GM18520 (cell line): ENCODE results near the gene DCLRE1C.
"Not testable (repeated sequence)": the region's sequence is repeated elsewhere in the genome, so short reads cannot be mapped to it uniquely, and the experiment has no call there.

ENCODE experiments used
- ATAC-seq: cut with Tn5 transposase; IDR thresholded peaks from one replicate; pipeline ENCODE4 v1.9.1; 2021; ENCODE audit not compliant: unreplicated experiment

Gene DCLRE1C

GRCh38 chr10:14891151-14891550 is 62.7 kb downstream of the DCLRE1C start:
- ATAC-seq, result no peak

GRCh38 chr10:14889318-14889717 is 64.6 kb downstream of the DCLRE1C start:
- ATAC-seq, result no peak

DNA sequence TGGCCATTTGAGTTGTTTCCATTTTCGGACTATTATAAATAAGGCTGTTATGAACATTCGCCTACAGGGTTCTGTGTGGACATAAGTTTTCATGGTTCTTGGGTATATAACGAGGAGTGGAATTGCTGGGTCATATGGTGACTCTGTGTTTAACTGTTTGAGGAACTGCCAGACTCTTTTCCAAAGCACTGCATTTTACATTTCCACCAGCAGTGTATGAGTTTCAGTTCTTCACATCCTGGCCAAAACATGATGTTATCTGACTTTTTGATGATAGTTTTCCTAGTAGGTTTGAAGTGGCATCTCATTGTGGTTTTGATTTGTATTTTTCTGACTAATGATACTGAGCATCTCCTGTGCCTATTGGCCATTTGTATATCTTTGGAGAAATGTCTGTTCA is 69.8 kb downstream of the DCLRE1C start:
- no peak for ATAC-seq

DNA sequence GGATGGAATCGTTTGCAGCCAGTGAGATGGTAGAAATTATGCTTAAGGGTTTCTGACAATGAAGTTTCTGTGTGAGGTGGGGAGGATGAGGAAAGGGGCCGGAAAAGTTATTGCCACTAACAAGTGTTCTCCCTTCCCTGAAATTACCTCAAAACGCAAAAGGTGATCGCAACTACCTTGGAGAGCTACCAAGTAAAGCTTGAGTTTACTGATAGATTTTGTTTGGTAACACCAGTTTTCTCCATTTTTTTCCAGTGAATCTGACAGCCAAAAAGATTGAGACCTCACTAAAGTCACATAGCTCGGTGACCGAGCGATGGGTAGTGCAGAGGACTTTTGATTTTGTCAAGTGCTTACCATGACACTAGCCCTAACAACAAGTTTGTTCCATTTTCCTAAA is 73.7 kb downstream of the DCLRE1C start:
- no peak for ATAC-seq

GRCh38 chr10:14879928-14880193 is 74.0 kb downstream of the DCLRE1C start:
- no peak for ATAC-seq

DNA sequence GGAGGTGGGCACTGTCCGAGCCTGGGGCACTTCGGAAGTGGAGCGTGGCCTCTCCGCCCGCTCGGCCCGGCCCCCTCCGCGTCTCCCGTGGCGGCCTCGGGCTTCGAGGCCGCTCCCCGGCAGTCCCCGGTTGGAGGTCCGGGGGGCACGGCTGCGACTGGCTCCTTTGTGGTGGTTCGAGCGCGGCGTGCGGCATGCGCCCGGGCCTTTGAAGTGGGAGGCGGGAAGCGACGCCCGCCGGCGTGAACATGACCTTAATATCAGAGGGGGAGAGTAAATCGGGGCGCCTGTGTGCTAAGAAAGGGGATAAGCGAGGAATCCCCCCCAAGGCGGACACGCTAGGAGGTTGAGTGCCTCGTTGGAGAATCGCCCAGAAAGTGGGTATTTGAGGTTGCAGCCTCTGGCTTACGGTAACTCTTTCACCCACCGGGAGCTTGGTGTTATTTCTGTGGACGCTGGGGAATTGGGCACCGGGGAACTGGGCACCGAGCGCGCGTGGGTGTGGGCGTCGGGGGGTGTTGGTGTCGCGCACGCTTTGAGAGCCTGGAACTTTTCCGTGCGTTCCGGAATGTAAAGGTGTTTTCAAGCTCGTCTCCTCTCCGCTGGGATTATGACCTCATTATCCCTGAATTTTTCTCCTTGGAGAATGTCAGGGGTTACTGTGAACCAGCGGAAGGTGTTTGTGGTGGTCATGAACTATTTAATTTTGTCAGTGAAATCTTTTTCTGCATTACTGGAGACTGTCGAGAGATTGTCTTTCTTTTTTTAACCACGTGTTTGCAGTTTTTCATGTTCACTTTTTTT is 74.6 kb downstream of the DCLRE1C start:
- no peak for ATAC-seq

DNA sequence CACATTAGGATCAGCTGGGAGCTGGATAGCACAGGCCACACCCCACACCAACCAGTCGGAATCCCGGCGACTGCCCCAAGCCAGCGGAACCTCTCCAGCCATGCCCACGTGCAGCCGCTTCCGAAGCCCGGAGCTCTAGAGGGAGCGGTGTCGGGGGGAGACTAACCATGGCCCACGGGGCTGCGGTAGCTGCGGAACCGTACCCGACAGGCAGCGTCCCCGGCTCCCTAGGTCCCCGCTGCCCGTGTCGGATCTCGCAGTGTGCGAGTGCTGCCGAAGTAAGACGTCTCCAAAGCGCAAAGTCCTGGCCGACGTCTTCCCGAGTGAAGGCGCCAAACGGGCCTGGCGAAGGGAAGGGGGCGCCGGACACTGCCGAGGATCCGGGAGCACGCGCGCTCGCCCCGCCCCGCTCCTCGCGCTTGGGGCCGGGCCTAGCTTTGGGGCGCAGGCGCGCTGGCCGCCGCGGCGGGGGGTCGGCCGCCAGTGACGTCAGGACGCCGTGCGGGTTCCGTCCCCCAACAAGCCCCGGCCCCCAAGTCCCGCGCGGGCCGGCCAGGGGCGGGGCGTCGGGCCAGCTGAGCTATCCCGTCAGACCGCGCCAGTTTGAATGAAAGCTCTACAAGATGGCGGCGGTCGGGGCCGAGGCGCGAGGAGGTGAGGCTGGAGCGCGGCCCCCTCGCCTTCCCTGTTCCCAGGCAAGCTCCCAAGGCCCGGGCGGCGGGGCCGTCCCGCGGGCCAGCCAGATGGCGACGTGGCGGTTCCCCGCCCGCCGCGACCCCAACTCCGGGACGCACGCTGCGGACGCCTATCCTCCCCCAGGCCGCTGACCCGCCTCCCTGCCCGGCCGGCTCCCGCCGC is 75.4 kb downstream of the DCLRE1C start, which contains the start of gene SUV39H2:
TSS of gene SUV39H2 (plus strand) at position 601 of the 858 bp plus-strand sequence. CDS start at position 624, 23 bp downstream.
- peak; percentile 90 for ATAC-seq

GRCh38 chr10:14876764-14877163 is 77.1 kb downstream of the DCLRE1C start:
- no peak for ATAC-seq

DNA sequence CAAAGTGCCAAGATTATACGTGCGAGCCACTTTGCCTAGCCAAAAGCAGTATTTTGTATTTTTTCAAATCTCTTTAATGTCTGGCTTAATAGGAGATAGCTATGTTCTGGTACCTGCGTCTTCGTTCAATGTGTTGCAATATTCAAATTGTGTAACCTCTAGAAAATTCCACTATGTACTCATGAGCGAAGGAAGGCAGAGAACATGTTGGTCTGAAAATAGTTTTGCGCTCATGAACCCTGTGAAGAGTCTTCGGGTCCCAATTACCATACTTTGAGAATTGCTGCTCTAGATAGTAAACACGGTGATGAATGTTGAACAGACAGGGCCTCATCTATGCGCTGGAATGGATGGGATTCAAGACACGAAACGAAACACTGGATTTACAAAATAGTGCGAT is 78.0 kb downstream of the DCLRE1C start:
- no peak for ATAC-seq

- no peak for ATAC-seq
Observed at GRCh38 chr10:14873090-14873760, 80.7 kb downstream of the DCLRE1C start.

DNA sequence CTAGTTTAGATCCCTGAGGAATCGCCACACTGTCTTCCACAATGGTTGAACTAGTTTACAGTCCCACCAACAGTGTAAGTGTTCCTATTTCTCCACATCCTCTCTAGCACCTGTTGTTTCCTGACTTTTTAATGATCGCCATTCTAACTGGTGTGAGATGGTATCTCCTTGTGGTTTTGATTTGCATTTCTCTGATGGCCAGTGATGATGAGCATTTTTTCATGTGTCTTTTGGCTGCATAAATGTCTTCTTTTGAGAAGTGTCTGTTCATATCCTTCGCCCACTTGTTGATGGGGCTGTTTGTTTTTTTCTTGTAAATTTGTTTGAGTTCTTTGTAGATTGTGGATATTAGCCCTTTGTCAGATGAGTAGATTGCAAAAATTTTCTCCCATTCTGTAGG is 89.0 kb downstream of the DCLRE1C start:
- ATAC-seq, result not testable (repeated sequence)

GRCh38 chr10:14864466-14864865 is 89.4 kb downstream of the DCLRE1C start:
- not testable (repeated sequence) for ATAC-seq

GRCh38 chr10:14860791-14861190 is 93.1 kb downstream of the DCLRE1C start:
- ATAC-seq, result no peak

DNA sequence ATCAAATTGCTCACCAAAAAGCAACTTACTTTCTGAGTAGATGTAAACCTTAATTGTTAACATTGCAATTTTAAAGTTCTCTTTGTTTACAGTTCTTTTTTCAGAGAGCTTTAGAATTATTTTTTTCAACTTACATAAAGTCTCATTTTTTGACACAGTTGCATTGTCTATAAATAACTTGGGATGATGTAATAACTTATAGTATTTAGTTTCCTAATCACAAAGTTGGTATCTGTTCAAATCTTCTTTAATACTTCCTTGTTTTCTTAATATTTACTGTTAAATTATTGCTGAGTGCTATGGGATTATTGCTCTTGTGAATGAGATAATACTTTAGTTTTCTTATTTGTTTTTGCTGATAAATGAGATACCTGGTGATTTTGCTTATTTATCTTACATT is 94.1 kb downstream of the DCLRE1C start:
- no peak for ATAC-seq

DNA sequence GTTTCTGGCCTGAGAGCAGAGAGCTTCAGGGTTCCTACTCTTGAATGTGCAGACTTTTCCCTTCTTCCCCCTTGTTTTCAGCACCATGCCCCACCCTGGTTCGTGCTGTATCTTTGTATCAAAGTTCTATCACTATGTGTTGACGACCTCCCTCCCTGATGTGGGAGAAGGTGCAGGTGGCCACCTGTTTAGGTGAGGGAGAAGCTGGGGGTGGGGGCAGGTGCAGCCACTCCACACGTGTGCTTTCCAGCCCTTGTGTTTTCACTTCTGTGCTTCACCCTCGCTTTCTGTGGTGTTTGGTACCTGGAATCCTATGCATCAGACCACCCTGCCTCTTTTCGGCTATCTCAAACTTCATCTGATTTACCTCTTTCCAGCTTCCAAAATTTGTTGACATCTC is 94.9 kb downstream of the DCLRE1C start:
- no peak for ATAC-seq

DNA sequence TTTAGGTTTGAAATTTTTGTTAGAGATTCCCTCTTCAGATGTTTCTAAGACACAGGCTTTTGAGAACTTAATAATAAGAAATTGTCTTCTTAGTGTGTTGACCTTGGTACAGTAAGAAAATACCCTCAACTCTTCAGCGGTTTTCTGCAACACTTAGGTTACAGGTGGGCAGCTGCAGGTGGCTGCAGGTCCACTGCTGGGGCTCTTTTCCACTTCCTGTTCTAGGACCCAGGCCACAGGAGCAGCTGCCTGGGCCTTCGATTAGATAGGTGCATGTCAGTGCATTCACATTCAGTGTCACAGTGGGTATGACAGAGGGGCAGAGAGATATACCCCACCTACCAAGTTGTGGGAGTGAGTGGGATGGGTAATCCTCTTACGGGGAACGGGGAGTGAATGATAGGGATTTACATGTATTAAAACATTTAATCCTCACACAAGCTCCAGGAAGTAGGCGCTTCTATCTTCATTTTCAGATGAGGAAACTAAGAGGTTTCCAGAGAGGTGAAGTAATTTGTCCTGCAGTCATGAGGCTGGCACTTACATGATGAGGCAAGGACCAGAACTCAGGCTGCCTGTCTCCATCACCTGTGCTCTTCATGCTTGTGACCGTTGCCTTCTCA is 95.4 kb downstream of the DCLRE1C start:
- ATAC-seq, result no peak

DNA sequence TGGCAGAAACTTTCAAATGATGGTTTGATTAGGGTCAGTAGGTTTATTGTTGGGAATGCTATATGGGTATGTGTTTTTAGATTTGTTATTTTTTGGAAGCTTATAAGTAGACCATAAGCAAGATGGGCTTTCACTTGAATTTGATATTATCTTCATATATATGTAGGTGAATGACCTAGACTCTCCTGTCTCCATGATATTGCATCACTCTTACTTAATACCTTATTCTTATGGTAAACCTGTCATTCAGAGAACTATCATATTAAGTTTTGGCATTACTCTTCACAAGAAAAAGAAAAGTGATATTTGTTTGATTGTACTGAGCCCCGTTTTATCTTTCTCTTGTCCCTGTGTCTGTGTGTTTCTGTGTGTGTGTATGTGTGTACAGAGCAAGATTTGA is 98.4 kb downstream of the DCLRE1C start:
- ATAC-seq, result no peak

DNA sequence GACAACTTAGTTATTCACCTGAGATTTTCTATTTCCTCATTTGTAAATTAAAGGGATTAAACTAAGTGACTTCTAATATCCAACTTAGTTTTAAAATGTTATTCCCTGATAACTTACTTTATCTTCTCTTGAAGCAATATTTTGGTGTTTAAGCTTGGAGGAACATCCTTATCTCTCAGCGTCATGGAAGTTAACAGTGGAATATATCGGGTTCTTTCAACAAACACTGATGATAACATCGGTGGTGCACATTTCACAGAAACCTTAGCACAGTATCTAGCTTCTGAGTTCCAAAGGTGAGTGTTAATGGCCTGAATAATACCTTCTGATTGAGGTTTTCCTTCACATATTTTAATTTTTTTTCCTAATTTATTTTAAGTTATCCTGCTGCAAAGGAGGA is 101.7 kb downstream of the DCLRE1C start:
- ATAC-seq, result no peak
